ENCODE data around the gene LY6G6F.

GRCh38 chr6:31752739-31753319 lies 46.2 kb downstream of the LY6G6F start:
- TF ChIP-seq CTCF (IDR thresholded peaks at IDR 0.05; ENCODE audit: insufficient read depth, low read length, poor library complexity, severe bottlenecking) (no peak), EZH2phosphoT487 (conservative IDR thresholded peaks at IDR 0.05; ENCODE audit: low read length) (no peak)
